ENCODE measurements around the gene RBM26. TPM values are rescaled to one million over a fixed set of nuclear protein-coding genes. Genes with fewer than 3 reads are reported as not detected.

RBM26 gene
- total RNA-seq, 1 donor from 2014 or later = 24.0 TPM

- no peak overlapping the region for H3K4me3 ChIP-seq (ENCODE audit: low read depth, low read length)
- DNase-seq (ENCODE audit: low read depth) = no peak
- TF ChIP-seq CTCF (conservative IDR thresholded peaks at IDR 0.05; ENCODE audit: low read depth, low read length) = no peak
These were observed 69.1 kb downstream of the RBM26 start for GRCh38 chr13:79336966-79337365.

- H3K4me3 ChIP-seq (ENCODE audit: low read depth, low read length) = no peak overlapping the region
- no peak for DNase-seq (ENCODE audit: low read depth)
- TF ChIP-seq CTCF (conservative IDR thresholded peaks at IDR 0.05; ENCODE audit: low read depth, low read length) = no peak
These were observed 77.5 kb downstream of the RBM26 start for GRCh38 chr13:79328510-79328909.

- no peak for TF ChIP-seq CTCF (conservative IDR thresholded peaks at IDR 0.05; ENCODE audit: low read depth, low read length)
- H3K4me3 ChIP-seq (ENCODE audit: low read depth, low read length) = no peak overlapping the region
- no peak for DNase-seq (ENCODE audit: low read depth)
These were observed 85.6 kb downstream of the RBM26 start for GRCh38 chr13:79320433-79320832.

GRCh38 chr13:79318664-79319063, 87.4 kb downstream of the RBM26 start:
- no peak for TF ChIP-seq CTCF (conservative IDR thresholded peaks at IDR 0.05; ENCODE audit: low read depth, low read length)
- H3K4me3 ChIP-seq (ENCODE audit: low read depth, low read length) = no peak overlapping the region
- DNase-seq (ENCODE audit: low read depth) = no peak

- no peak for DNase-seq (ENCODE audit: low read depth)
- no peak overlapping the region for H3K4me3 ChIP-seq (ENCODE audit: low read depth, low read length)
- TF ChIP-seq CTCF (conservative IDR thresholded peaks at IDR 0.05; ENCODE audit: low read depth, low read length) = no peak
These were observed 88.2 kb downstream of the RBM26 start for GRCh38 chr13:79317856-79318255.

GRCh38 chr13:79314652-79315051, 91.4 kb downstream of the RBM26 start:
- no peak for DNase-seq (ENCODE audit: low read depth)
- no peak for TF ChIP-seq CTCF (conservative IDR thresholded peaks at IDR 0.05; ENCODE audit: low read depth, low read length)
- no peak overlapping the region for H3K4me3 ChIP-seq (ENCODE audit: low read depth, low read length)

GRCh38 chr13:79312340-79312855, 93.7 kb downstream of the RBM26 start:
- no peak for TF ChIP-seq CTCF (conservative IDR thresholded peaks at IDR 0.05; ENCODE audit: low read depth, low read length)
- H3K4me3 ChIP-seq (ENCODE audit: low read depth, low read length) = no peak overlapping the region
- DNase-seq (ENCODE audit: low read depth) = no peak
